ENCODE measurements around the gene FXYD4.

GRCh38 chr10:43341450-43341849 is 30.0 kb upstream of the FXYD4 start:
- no peak for TF ChIP-seq EZH2 (IDR thresholded peaks at IDR 0.05)
- TF ChIP-seq POLR2AphosphoS5 (IDR thresholded peaks at IDR 0.05; ENCODE audit: borderline replicate concordance, low read depth, low read length), result no peak
- no peak for TF ChIP-seq FOXP2 (optimal IDR thresholded peaks at IDR 0.05; ENCODE audit: control extremely low read depth, extremely low read length, insufficient read depth)
